Spleen (tissue), 11 donors: ENCODE data around the gene MAP3K5. TPM values are rescaled to one million over a fixed set of nuclear protein-coding genes. Genes with fewer than 3 reads are reported as not detected.

Experiments
- DNase-seq: peaks from one replicate; pipeline ENCODE4 v3.0.0-alpha.2; 2020
- H3K27ac ChIP-seq, 8 donors: fragments of 200-600 bp; sonication (generic) in 7 of 8; 1 replicate in 4 of 8; 2 replicates in 4 of 8; pipeline versions ENCODE4 v1.5.0 to v1.8.0; 2016 to 2021; ENCODE audit warnings: inconsistent platforms in 4 of 8, mild to moderate bottlenecking in 4 of 8, moderate library complexity in 1 of 8
- H3K27me3 ChIP-seq, 7 donors: fragments of 200-600 bp; sonication (generic) in 6 of 7; replicated peaks in 1 of 7; 1 replicate in 4 of 7; 2 replicates in 3 of 7; pipeline versions ENCODE4 v1.5.0 to v1.8.0; 2016 to 2021; ENCODE audit warnings: inconsistent platforms in 3 of 7, mild to moderate bottlenecking in 1 of 7
- H3K36me3 ChIP-seq, 6 donors: fragments of 200-600 bp; sonication (generic) in 5 of 6; 1 replicate in 4 of 6; 2 replicates in 2 of 6; pipeline versions ENCODE4 v1.5.0 to v1.8.0; 2016 to 2021; ENCODE audit warnings: inconsistent platforms in 2 of 6
- H3K4me1 ChIP-seq, 6 donors: fragments of 200-600 bp; sonication (generic) in 5 of 6; 1 replicate in 3 of 6; 2 replicates in 3 of 6; pipeline versions ENCODE4 v1.5.0 to v1.8.0; 2016 to 2021; ENCODE audit warnings: inconsistent platforms in 3 of 6
- H3K4me3 ChIP-seq, 8 donors: fragments of 200-600 bp; sonication (generic) in 7 of 8; 1 replicate in 4 of 8; 2 replicates in 4 of 8; pipeline versions ENCODE4 v1.5.0 to v1.8.0; 2016 to 2021; ENCODE audit warnings: inconsistent platforms in 4 of 8, mild to moderate bottlenecking in 4 of 8, moderate library complexity in 2 of 8
- H3K9me3 ChIP-seq, 8 donors: fragments of 200-600 bp; sonication (generic) in 7 of 8; 1 replicate in 4 of 8; 2 replicates in 4 of 8; pipeline versions ENCODE4 v1.5.0 to v1.8.0; 2016 to 2021; ENCODE audit warnings: inconsistent platforms in 4 of 8
- CTCF ChIP-seq, 11 experiments: fragments of 200-600 bp in 7 of 11; fragments of 450-650 bp in 4 of 11; sonication (generic) in 4 of 11; IDR thresholded peaks in 8 of 11; conservative IDR thresholded peaks in 3 of 11; 1 replicate in 7 of 11; 2 replicates in 4 of 11; pipeline versions ENCODE4 v1.4.0 to v1.8.0; 2016 to 2021; ENCODE audit warnings: antibody characterized with exemption in 11 of 11, inconsistent platforms in 4 of 11, mild to moderate bottlenecking in 1 of 11
- POLR2A ChIP-seq, 3 donors: fragments of 450-650 bp; IDR thresholded peaks; one replicate each; pipeline ENCODE4 v1.5.1; 2017; ENCODE audit warnings: antibody characterized with exemption in 3 of 3, mild to moderate bottlenecking in 1 of 3
- POLR2AphosphoS5 ChIP-seq, 3 donors: sonication (generic); formaldehyde crosslinking; IDR thresholded peaks; one replicate each; pipeline ENCODE4 v1.5.1; 2017; ENCODE audit warnings: antibody characterized with exemption in 3 of 3
- WGBS, 5 donors: extraction: QIAGEN DNeasy Blood & Tissue Kit in 3 of 5; methylation state at CpG; one replicate each; pipeline versions ENCODE4 v1.1.5 to v1.1.7; 2013 to 2018; 5-methylcytosine and 5-hydroxymethylcytosine counted together
- intact Hi-C: fragments of 100-400 bp; cut with DNase I; formaldehyde crosslinking; loops from one replicate; pipeline ENCODE4 v1.15.0; 2023; ENCODE audit warnings: low total_unique reads
- polyA plus RNA-seq, 3 donors: library from polyadenylated mRNA; stranded (reverse); fragments of 200-250 nt; gene quantifications; one replicate each; pipeline ENCODE4 v1.2.1, GENCODE V29; 2013
- total RNA-seq, 7 donors: library from RNA; depleted of rRNA in 3 of 7; stranded (reverse); fragments of >200 nt in 3 of 7; fragmentation: NEBNext Ultra II Directional in 4 of 7; extraction: Animal tissue kit (Norgen Biotek cat#: 25700) in 4 of 7; gene quantifications; one replicate each; pipeline versions ENCODE4 v1.1.0 to v1.2.1, GENCODE V29; 2016 to 2021
- donor health status: healthy with polysubstance abuse.
- donor health status: DM: no; HTN: no; CAD: no; lungs with moderate emphysema.
- donor health status: DM: no; HTN: no; CAD: no.
- donor health status: Bipolar disorder and iron deficiency.
- donor health status: healthy.
- donor health status: DM: no; HTN: no; CAD: no.
- donor health status: DM: yes; HTN: yes; CAD: no.

Gene MAP3K5
- total and polyA plus RNA-seq, 10 donors, result 7.2 to 55.0 (median 33.2) TPM

- TF ChIP-seq POLR2AphosphoS5 (IDR thresholded peaks at IDR 0.05), result no peak
- peak in 7 of 11 experiments; percentile 26 to 59 (median 42) for TF ChIP-seq CTCF (IDR thresholded peaks at IDR 0.05 in 8 of 11, conservative IDR thresholded peaks at IDR 0.05 in 3 of 11)
- Histone ChIP-seq H3K36me3 (peaks cover 3 to 100% (median 53%) of the 10 kb centered on the region in 6 donors), H3K9me3 (no peaks in the 10 kb centered on the region), H3K4me1 (peaks cover 0 to 9% (median 0%) of the 10 kb centered on the region in 6 donors), H3K4me3 (no peak overlapping the region), H3K27me3 (no peaks in the 10 kb centered on the region), H3K27ac (no peak overlapping the region)
- DNase-seq, result no peak
- intact Hi-C loops, result no loop called here
- 38 to 45% (median 41%) methylated on average over 3 of the region's 3 CpGs for WGBS, 5 donors
Observed at GRCh38 chr6:136582711-136583471, 209.4 kb downstream of the MAP3K5 start.

- Histone ChIP-seq H3K27me3 (no peaks in the 10 kb centered on the region), H3K9me3 (no peaks in the 10 kb centered on the region), H3K4me1 (peaks cover 0 to 9% (median 0%) of the 10 kb centered on the region in 6 donors), H3K27ac (no peak overlapping the region), H3K4me3 (no peak overlapping the region), H3K36me3 (peaks cover 3 to 100% (median 68%) of the 10 kb centered on the region in 6 donors)
- no peak for DNase-seq
- WGBS, 5 donors, result 71 to 91% (median 86%) methylated on average over 2 of the region's 2 CpGs
- TF ChIP-seq POLR2A (IDR thresholded peaks at IDR 0.05), result no peak
- no peak for TF ChIP-seq POLR2AphosphoS5 (IDR thresholded peaks at IDR 0.05)
- no peak for TF ChIP-seq CTCF (IDR thresholded peaks at IDR 0.05 in 8 of 11, conservative IDR thresholded peaks at IDR 0.05 in 3 of 11)
- intact Hi-C loops, result no loop called here
Observed at GRCh38 chr6:136579800-136580199, 212.5 kb downstream of the MAP3K5 start.

GRCh38 chr6:136576821-136577220, 215.5 kb downstream of the MAP3K5 start:
- Histone ChIP-seq H3K27me3 (no peaks in the 10 kb centered on the region), H3K27ac (no peak overlapping the region), H3K4me1 (no peaks in the 10 kb centered on the region), H3K4me3 (no peak overlapping the region), H3K9me3 (peaks cover 0 to 7% (median 2%) of the 10 kb centered on the region in 8 donors), H3K36me3 (peaks cover 3 to 100% (median 73%) of the 10 kb centered on the region in 6 donors)
- intact Hi-C loops, result no loop called here
- 86 to 99% (median 91%) methylated on average over 6 of the region's 6 CpGs for WGBS, 5 donors
- TF ChIP-seq POLR2A (IDR thresholded peaks at IDR 0.05) (no peak), CTCF (IDR thresholded peaks at IDR 0.05 in 8 of 11, conservative IDR thresholded peaks at IDR 0.05 in 3 of 11) (no peak), POLR2AphosphoS5 (IDR thresholded peaks at IDR 0.05) (no peak)
- no peak for DNase-seq

- H3K27me3 ChIP-seq, result no peaks in the 10 kb centered on the region
- H3K27ac ChIP-seq, result no peak overlapping the region
- peaks cover 0 to 19% (median 15%) of the 10 kb centered on the region in 8 donors for H3K9me3 ChIP-seq
- H3K4me1 ChIP-seq, result peaks cover 0 to 15% (median 7%) of the 10 kb centered on the region in 6 donors
- no peak for DNase-seq
- H3K4me3 ChIP-seq, result no peak overlapping the region
- peaks cover 0 to 93% (median 47%) of the 10 kb centered on the region in 6 donors for H3K36me3 ChIP-seq
- TF ChIP-seq POLR2AphosphoS5 (IDR thresholded peaks at IDR 0.05), result no peak
- TF ChIP-seq POLR2A (IDR thresholded peaks at IDR 0.05), result no peak
- no peak for TF ChIP-seq CTCF (IDR thresholded peaks at IDR 0.05 in 8 of 11, conservative IDR thresholded peaks at IDR 0.05 in 3 of 11)
- intact Hi-C loops, result no loop called here
Observed at GRCh38 chr6:136571496-136571895, 220.8 kb downstream of the MAP3K5 start.
